OCI-LY1 (cell line): ENCODE results near the gene DENND10.
"Not testable (repeated sequence)": the region's sequence is repeated elsewhere in the genome, so short reads cannot be mapped to it uniquely, and the experiment has no call there.

Source experiments
- H2AFZ ChIP-seq: fragments of 200-600 bp; sonication (generic), shearing (Covaris generic); 2 replicates; pipeline ENCODE4 v1.6.0; 2014; ENCODE audit warnings: antibody characterized with exemption, mild to moderate bottlenecking, low read length
- H3F3A ChIP-seq: fragments of 200-600 bp; sonication (generic), shearing (Covaris generic); 2 replicates; pipeline ENCODE4 v1.6.0; 2014; ENCODE audit warnings: mild to moderate bottlenecking, antibody characterized with exemption, low read length, moderate library complexity; ENCODE audit not compliant: insufficient read depth
- H3K27ac ChIP-seq: fragments of 200-600 bp; sonication (generic); 2 replicates; pipeline ENCODE4 v1.5.1; 2014; ENCODE audit warnings: low read length, mixed run types, mild to moderate bottlenecking, low read depth; ENCODE audit not compliant: poor library complexity, severe bottlenecking
- H3K27me3 ChIP-seq: fragments of 200-600 bp; sonication (generic); 2 replicates; pipeline ENCODE4 v1.6.0; 2014; ENCODE audit warnings: antibody characterized with exemption, mild to moderate bottlenecking, low read length, moderate library complexity; ENCODE audit not compliant: insufficient read depth
- H3K36me3 ChIP-seq: fragments of 200-600 bp; sonication (generic); 2 replicates; pipeline ENCODE4 v1.6.1; 2014; ENCODE audit warnings: mild to moderate bottlenecking, antibody characterized with exemption, low read length, moderate library complexity, mixed read lengths; ENCODE audit not compliant: insufficient read depth
- H3K4me1 ChIP-seq: fragments of 200-600 bp; sonication (generic); 2 replicates; pipeline ENCODE4 v1.5.1; 2014; ENCODE audit warnings: mild to moderate bottlenecking, low read length, moderate library complexity; ENCODE audit not compliant: insufficient read depth, severe bottlenecking
- H3K4me2 ChIP-seq: fragments of 200-600 bp; sonication (generic), shearing (Covaris generic); 2 replicates; pipeline ENCODE4 v1.6.1; 2014; ENCODE audit warnings: low read length
- H3K4me3 ChIP-seq: fragments of 200-600 bp; sonication (generic); 2 replicates; pipeline ENCODE4 v1.5.1; 2014; ENCODE audit warnings: low read length, low read depth, mild to moderate bottlenecking, mixed read lengths; ENCODE audit not compliant: poor library complexity, severe bottlenecking
- H3K79me2 ChIP-seq: fragments of 200-600 bp; shearing (Covaris generic); 2 replicates; pipeline ENCODE4 v1.6.1; 2016; ENCODE audit warnings: mixed run types, low read length, mixed read lengths; ENCODE audit not compliant: insufficient read depth
- H3K9ac ChIP-seq: fragments of 200-600 bp; sonication (generic), shearing (Covaris generic); 2 replicates; pipeline ENCODE4 v1.6.1; 2014; ENCODE audit warnings: mild to moderate bottlenecking, low read length, mixed read lengths
- H3K9me2 ChIP-seq: fragments of 200-600 bp; sonication (generic), shearing (Covaris generic); 2 replicates; pipeline ENCODE4 v1.6.1; 2014; ENCODE audit warnings: low read depth, mild to moderate bottlenecking, low read length, mixed read lengths
- H3K9me3 ChIP-seq: fragments of 200-600 bp; shearing (Covaris generic); 2 replicates; pipeline ENCODE4 v1.6.1; 2014; ENCODE audit warnings: low read length, mixed read lengths
- H4K20me1 ChIP-seq: fragments of 200-600 bp; sonication (generic), shearing (Covaris generic); 2 replicates; pipeline ENCODE4 v1.6.0; 2016; ENCODE audit warnings: mild to moderate bottlenecking, low read length; ENCODE audit not compliant: insufficient read depth
- CTCF ChIP-seq: fragments of 200-600 bp; sonication (generic), shearing (Covaris generic); IDR thresholded peaks from 2 replicates; pipeline ENCODE4 v1.5.1; 2017; ENCODE audit warnings: mild to moderate bottlenecking, antibody characterized with exemption, low read length, moderate library complexity, mixed read lengths
- EZH2 ChIP-seq: fragments of 200-600 bp; sonication (generic), shearing (Covaris generic); IDR thresholded peaks from 2 replicates; pipeline ENCODE4 v1.8.0; 2017; ENCODE audit warnings: borderline replicate concordance, mixed run types, mild to moderate bottlenecking, antibody characterized with exemption, low read length, moderate library complexity, mixed read lengths

DENND10 gene

GRCh38 chr10:119090968-119091367, 12.9 kb upstream of the DENND10 start:
- no peaks in the 10 kb centered on the region for H3K27me3 ChIP-seq
- no peaks in the 10 kb centered on the region for H4K20me1 ChIP-seq
- H3K4me2 ChIP-seq, result no peak overlapping the region; the same call in 1 of the 2 replicates
- TF ChIP-seq CTCF, result no peak
- no peak for TF ChIP-seq EZH2
- H3K27ac ChIP-seq, result peak overlapping the region; percentile 30
- H3K9ac ChIP-seq, result no peak overlapping the region
- H3K4me1 ChIP-seq, result peaks cover 35% of the 10 kb centered on the region
- H3F3A ChIP-seq, result no peaks in the 10 kb centered on the region
- H3K9me3 ChIP-seq, result no peaks in the 10 kb centered on the region
- H3K9me2 ChIP-seq, result no peaks in the 10 kb centered on the region
- no peak overlapping the region for H3K4me3 ChIP-seq
- no peaks in the 10 kb centered on the region for H3K79me2 ChIP-seq
- H2AFZ ChIP-seq, result no peak overlapping the region
- no peaks in the 10 kb centered on the region for H3K36me3 ChIP-seq

- H3F3A ChIP-seq, result no peaks in the 10 kb centered on the region
- no peaks in the 10 kb centered on the region for H3K36me3 ChIP-seq
- no peaks in the 10 kb centered on the region for H3K9me3 ChIP-seq
- no peak overlapping the region for H3K9ac ChIP-seq
- H3K27ac ChIP-seq, result no peak overlapping the region
- no peaks in the 10 kb centered on the region for H4K20me1 ChIP-seq
- H3K9me2 ChIP-seq, result no peaks in the 10 kb centered on the region
- H3K79me2 ChIP-seq, result no peaks in the 10 kb centered on the region
- no peak overlapping the region for H2AFZ ChIP-seq
- no peak overlapping the region for H3K4me2 ChIP-seq
- no peak for TF ChIP-seq CTCF
- no peak overlapping the region for H3K4me3 ChIP-seq
- H3K27me3 ChIP-seq, result no peaks in the 10 kb centered on the region
- H3K4me1 ChIP-seq, result peaks cover 5% of the 10 kb centered on the region
These were observed 8.3 kb upstream of the DENND10 start for GRCh38 chr10:119095640-119096039.

GRCh38 chr10:119096641-119097415, 7.1 kb upstream of the DENND10 start:
- not testable (repeated sequence) for H3F3A ChIP-seq, H3K27me3 ChIP-seq, H3K9me3 ChIP-seq, H4K20me1 ChIP-seq, H3K4me3 ChIP-seq, H3K27ac ChIP-seq, H3K4me1 ChIP-seq, H3K9me2 ChIP-seq, H3K79me2 ChIP-seq, H3K36me3 ChIP-seq, H2AFZ ChIP-seq, H3K4me2 ChIP-seq, H3K9ac ChIP-seq

GRCh38 chr10:119098576-119098975, 5.3 kb upstream of the DENND10 start:
- Histone ChIP-seq H3K4me2 (no peak overlapping the region), H3F3A (no peaks in the 10 kb centered on the region), H3K27me3 (no peaks in the 10 kb centered on the region), H3K79me2 (no peaks in the 10 kb centered on the region), H3K4me1 (peaks cover 21% of the 10 kb centered on the region), H2AFZ (no peak overlapping the region), H4K20me1 (no peaks in the 10 kb centered on the region), H3K27ac (no peak overlapping the region), H3K9me3 (no peaks in the 10 kb centered on the region), H3K4me3 (no peak overlapping the region), H3K9ac (no peak overlapping the region), H3K36me3 (no peaks in the 10 kb centered on the region), H3K9me2 (no peaks in the 10 kb centered on the region)
- TF ChIP-seq EZH2, result no peak
- TF ChIP-seq CTCF, result no peak
